Measurements from ENCODE around the gene SUPT5H. TPM values are rescaled to one million over a fixed set of nuclear protein-coding genes. Genes with fewer than 3 reads are reported as not detected.
A peak's percentile ranks its signal among the peaks of the same experiment; 100 is the strongest.

The SUPT5H gene
- total and polyA plus RNA-seq, 2 of the 13 experiments (the other 11 are each of a cell fraction or from before 2014, with no cell fraction given): 48.2 to 51.7 TPM

- TF ChIP-seq ZBTB46 (CRISPR knock-in tag; IDR thresholded peaks at IDR 0.05; ENCODE audit: borderline replicate concordance) (no peak), ZNF530 (CRISPR knock-in tag; IDR thresholded peaks at IDR 0.05; ENCODE audit: low read depth) (no peak), REPIN1 (CRISPR knock-in tag; IDR thresholded peaks at IDR 0.05; ENCODE audit: borderline replicate concordance, low read depth) (no peak), SRSF4 (IDR thresholded peaks at IDR 0.05; ENCODE audit: low read depth, low read length, poor library complexity, severe bottlenecking) (no peak), NRL (CRISPR knock-in tag; IDR thresholded peaks at IDR 0.05; ENCODE audit: borderline replicate concordance) (peak; percentile 42; the same call in 1 of the 2 replicates), MAF1 (CRISPR knock-in tag; IDR thresholded peaks at IDR 0.05; ENCODE audit: borderline replicate concordance) (no peak), DPF2 (CRISPR knock-in tag; IDR thresholded peaks at IDR 0.05; ENCODE audit: borderline replicate concordance, low read depth) (no peak), ZSCAN5A (CRISPR knock-in tag; IDR thresholded peaks at IDR 0.05; ENCODE audit: borderline replicate concordance) (no peak), ATM (IDR thresholded peaks at IDR 0.05; ENCODE audit: borderline replicate concordance) (no peak), HOXA7 (CRISPR knock-in tag; IDR thresholded peaks at IDR 0.05) (no peak), SRF (IDR thresholded peaks at IDR 0.05; ENCODE audit: low read depth, low read length) (no peak), RXRA (CRISPR knock-in tag; IDR thresholded peaks at IDR 0.05) (peak; percentile 38; the same call in 1 of the 2 replicates), TCF7 (IDR thresholded peaks at IDR 0.05; ENCODE audit: low read depth) (no peak), RFX5 (IDR thresholded peaks at IDR 0.05; ENCODE audit: low read depth, low read length) (no peak), TSC22D2 (CRISPR knock-in tag; IDR thresholded peaks at IDR 0.05; ENCODE audit: borderline replicate concordance) (0 out of 2 replicates have a peak, but pooled peaks have one; percentile 14), SOX5 (CRISPR knock-in tag; IDR thresholded peaks at IDR 0.05; ENCODE audit: borderline replicate concordance) (no peak), NR3C1 (CRISPR knock-in tag; IDR thresholded peaks at IDR 0.05) (no peak), NAIF1 (CRISPR knock-in tag; IDR thresholded peaks at IDR 0.05; ENCODE audit: borderline replicate concordance) (0 out of 2 replicates have a peak, but pooled peaks have one; percentile 47), ZNF24 (IDR thresholded peaks at IDR 0.05) (no peak), ZNF562 (CRISPR knock-in tag; IDR thresholded peaks at IDR 0.05; ENCODE audit: borderline replicate concordance) (no peak)
- TF ChIP-seq, protein P1, sequence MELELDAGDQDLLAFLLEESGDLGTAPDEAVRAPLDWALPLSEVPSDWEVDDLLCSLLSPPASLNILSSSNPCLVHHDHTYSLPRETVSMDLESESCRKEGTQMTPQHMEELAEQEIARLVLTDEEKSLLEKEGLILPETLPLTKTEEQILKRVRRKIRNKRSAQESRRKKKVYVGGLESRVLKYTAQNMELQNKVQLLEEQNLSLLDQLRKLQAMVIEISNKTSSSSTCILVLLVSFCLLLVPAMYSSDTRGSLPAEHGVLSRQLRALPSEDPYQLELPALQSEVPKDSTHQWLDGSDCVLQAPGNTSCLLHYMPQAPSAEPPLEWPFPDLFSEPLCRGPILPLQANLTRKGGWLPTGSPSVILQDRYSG (CRISPR knock-in tag; IDR thresholded peaks at IDR 0.05): no peak
- TF ChIP-seq, protein P2, sequence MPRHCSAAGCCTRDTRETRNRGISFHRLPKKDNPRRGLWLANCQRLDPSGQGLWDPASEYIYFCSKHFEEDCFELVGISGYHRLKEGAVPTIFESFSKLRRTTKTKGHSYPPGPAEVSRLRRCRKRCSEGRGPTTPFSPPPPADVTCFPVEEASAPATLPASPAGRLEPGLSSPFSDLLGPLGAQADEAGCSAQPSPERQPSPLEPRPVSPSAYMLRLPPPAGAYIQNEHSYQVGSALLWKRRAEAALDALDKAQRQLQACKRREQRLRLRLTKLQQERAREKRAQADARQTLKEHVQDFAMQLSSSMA (CRISPR knock-in tag; IDR thresholded peaks at IDR 0.05): no peak
Measured at GRCh38 chr19:39428283-39429112, 16.9 kb upstream of the SUPT5H start (continued).
